Measurements from ENCODE around the gene CTIF.

Gene CTIF

DNA sequence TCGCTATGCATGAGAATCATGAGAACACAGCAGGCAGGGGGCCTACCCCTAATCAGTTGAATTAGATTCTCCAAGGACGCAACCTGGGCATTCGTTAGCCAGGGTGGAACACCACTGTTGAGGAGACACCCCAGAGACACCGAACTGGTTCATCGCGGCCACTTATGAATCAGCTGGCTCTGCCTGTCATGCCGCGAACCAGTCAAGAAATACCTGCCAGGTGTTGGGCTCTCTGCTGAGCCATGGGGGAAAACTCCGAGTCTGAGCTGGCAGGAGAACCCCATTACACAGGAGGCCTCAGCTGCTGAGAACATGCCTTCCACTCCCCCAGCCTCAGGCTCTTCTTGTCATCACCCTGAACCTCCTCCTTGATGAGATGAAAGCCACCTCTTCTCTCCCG, 227.7 kb downstream of the CTIF start:
- DNase-seq (ENCODE audit: low read depth in 1 of 2, low spot score in 1 of 2): no peak

DNA sequence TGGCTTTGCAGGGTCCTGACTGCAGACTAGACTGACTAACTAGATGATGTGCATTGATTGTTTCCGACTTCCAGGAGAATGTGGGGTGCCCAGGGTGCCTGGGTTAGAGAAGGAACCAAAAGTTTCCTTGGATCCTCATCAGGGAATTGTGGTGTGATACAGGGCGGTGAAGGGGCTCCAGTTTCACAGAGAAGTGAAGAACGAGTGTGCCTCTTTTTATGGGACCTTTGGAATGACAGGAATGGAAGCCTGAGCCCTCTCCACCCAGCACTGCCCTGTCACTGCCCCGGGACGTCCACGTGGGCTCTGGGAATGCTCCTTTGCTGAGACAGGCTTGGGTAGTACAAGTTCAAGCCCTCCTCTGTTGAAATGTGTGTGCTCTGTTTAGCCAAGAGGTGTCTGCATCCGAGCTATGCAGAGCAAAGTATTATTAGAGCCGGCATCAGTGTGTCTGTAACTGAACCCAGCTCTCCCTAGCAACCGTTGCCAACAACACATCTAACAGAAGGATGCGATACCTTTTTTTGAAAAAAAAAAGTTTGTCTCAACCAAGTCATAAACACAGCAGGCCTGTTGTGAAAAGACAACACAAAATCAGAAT, 228.4 kb downstream of the CTIF start:
- no peak for DNase-seq (ENCODE audit: low read depth in 1 of 2, low spot score in 1 of 2)

DNA sequence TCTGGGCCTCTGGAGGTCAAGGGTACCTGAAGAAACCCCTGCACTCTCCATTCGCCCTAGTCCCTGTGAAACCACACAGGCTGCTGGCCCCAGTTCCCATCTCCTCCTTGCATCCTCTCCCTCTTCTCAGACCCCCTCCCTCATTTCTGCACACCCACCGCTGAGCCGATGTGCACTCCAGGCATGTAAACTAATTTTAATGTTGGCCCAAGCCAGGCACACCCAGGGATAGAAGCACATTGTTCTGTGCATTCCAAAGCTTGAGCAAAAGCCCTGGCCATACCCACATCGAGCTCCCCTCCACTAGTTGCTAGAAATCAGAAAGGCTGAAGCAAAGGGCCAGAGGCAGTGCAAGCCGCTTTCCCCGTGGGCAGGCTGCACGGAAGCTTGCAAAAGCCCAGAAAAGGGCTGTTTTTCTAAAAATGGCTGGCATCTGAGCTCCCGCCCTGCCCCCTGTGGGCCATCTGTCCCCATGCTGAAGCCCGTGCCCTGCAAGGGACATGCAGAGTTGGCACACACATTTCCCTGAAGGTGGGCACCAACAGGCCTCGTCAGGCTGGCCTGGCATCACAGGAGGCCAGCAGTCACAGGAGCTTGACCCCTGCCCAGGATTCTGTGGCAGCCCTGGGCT, 230.3 kb downstream of the CTIF start:
- DNase-seq (ENCODE audit: low read depth in 1 of 2, low spot score in 1 of 2): no peak

- DNase-seq (ENCODE audit: low read depth in 1 of 2, low spot score in 1 of 2): no peak
Measured at GRCh38 chr18:48770243-48770642, 231.4 kb downstream of the CTIF start.

DNA sequence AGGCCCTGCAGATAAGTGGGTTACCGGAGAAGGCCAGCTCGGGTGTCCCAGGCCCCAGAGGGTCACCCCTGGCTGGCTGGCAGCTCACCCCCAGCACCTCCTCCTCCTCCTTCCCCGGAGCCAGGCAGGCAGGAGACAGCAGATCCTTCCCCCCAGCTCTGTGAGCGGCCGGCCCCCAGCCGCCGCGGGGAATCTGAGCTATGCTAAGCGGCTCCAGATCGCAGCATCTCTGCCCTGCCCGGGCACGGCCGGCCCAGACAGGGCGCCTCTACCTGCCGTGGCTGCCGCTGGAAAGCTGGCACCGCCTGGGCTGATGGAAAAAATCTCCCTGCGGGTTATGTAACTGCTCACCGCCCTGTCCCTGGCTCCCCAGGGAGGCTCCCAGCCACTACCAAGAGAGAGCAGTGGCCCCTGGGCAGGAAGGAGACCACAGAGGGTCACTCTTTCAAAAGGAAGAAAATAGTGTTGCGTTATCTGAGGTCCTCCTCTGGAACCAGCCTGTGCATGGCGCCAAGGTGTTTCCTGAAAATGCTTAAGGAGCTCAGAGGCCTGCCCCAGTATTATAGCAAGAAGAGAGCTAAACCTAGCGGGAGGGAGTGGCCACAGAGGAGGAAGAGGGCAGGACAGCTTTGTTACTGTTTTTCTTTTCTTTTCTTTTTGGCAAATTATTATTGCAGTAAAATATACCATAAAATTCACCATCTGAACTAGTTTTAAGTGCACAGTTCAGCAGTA, 233.0 kb downstream of the CTIF start:
- no peak for DNase-seq (ENCODE audit: low read depth in 1 of 2, low spot score in 1 of 2)

DNA sequence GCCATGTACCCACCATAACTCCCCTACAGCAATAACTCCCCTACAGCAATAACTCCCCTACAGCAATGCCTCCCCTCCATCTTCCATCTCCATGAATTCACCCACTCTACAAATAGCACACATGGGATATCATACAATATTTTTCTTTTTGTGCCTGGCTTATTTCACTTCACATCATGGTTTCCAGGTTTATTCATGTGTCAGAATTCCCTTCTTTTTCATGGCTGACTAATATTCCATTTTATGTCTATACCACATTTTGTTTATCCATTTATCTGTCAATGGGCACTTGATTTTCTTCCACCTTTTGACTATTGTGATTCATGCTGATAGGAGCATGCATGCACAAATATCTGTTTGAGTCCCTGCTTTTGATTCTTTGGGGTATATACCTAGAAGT, 233.6 kb downstream of the CTIF start:
- no peak for DNase-seq (ENCODE audit: low read depth in 1 of 2, low spot score in 1 of 2)

DNA sequence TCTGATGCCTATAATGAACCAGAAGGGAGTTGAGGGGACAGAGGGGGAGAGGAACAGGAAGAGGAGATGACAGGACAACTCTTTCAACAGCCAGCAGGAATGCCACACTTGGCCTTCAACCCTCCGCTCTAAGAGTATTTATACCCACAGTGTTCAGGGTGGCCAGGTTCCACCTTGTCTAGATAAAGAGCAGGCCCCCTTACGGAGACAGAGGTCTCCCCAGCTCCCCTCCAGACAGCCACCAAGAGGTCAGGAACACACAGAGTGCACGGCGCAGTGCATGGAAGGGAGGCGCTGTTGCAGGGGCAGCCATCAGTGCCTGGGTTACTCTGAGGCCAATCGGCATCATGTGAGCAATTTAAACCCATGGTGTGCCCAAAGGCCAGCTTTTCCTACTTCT, 235.0 kb downstream of the CTIF start:
- DNase-seq (ENCODE audit: low read depth in 1 of 2, low spot score in 1 of 2): no peak

- DNase-seq (ENCODE audit: low read depth in 1 of 2, low spot score in 1 of 2): no peak
Measured at GRCh38 chr18:48774941-48775340, 236.1 kb downstream of the CTIF start.

GRCh38 chr18:48775372-48776155, 236.7 kb downstream of the CTIF start:
- DNase-seq (ENCODE audit: low read depth in 1 of 2, low spot score in 1 of 2): no peak

- no peak for DNase-seq (ENCODE audit: low read depth in 1 of 2, low spot score in 1 of 2)
Measured at GRCh38 chr18:48776156-48776555, 237.3 kb downstream of the CTIF start.

GRCh38 chr18:48776641-48777025, 237.8 kb downstream of the CTIF start:
- DNase-seq (ENCODE audit: low read depth in 1 of 2, low spot score in 1 of 2): no peak

- peak; percentile 42 to 57 for DNase-seq (ENCODE audit: low read depth in 1 of 2, low spot score in 1 of 2)
Measured at GRCh38 chr18:48777026-48777743, 238.4 kb downstream of the CTIF start.

DNA sequence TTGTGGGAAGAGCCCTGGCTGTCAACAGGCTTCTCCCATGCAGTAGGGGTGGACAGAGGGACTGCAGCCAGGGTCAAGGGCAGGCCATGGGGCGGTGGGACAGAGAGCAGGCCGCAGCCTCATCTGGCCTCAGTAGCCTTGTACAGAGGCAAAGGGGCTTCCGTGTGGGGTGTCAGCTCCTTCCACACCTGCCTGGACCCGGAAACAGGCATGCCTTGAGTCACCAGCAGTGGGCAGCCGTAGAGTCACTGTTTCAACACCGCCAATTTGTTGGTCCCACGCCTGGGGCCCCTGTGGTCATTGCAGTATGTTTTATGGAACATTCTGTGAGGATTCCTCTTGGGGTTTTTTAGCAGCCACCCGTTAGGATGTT, 238.9 kb downstream of the CTIF start:
- no peak for DNase-seq (ENCODE audit: low read depth in 1 of 2, low spot score in 1 of 2)

DNA sequence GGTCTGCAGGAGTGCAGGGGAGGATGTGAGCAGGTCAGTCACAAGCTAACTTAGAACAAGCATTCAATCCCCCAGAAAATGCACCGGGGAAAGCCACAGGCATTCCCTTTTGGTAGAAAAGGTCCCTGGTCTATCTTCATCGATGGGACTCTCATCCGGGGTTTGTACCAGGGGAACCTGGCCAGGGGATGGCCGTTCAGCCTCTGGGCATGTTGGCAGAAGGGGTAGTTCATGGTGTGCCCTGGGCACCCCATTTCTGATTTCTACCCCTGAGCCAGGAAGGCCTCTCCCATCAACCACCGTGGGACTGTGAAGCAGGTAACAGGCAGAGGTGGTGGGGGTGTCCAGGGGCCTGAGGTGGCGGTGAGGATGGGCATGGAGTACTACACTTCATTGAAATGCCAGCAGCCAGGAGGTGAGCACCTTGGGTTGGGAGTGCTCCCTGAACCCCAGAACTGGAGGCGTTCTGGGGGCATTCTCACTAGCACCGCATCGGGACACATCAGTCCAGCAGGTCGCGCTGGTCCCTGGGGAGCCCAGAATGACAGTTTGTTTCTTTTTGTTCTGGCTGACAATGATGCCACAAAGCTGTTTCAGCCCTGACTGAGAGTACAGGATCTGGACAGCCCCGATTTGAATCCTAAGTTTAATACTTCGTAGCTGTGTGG, 239.6 kb downstream of the CTIF start:
- DNase-seq (ENCODE audit: low read depth in 1 of 2, low spot score in 1 of 2): no peak

- no peak for DNase-seq (ENCODE audit: low read depth in 1 of 2, low spot score in 1 of 2)
Measured at GRCh38 chr18:48779462-48779861, 240.6 kb downstream of the CTIF start.

DNA sequence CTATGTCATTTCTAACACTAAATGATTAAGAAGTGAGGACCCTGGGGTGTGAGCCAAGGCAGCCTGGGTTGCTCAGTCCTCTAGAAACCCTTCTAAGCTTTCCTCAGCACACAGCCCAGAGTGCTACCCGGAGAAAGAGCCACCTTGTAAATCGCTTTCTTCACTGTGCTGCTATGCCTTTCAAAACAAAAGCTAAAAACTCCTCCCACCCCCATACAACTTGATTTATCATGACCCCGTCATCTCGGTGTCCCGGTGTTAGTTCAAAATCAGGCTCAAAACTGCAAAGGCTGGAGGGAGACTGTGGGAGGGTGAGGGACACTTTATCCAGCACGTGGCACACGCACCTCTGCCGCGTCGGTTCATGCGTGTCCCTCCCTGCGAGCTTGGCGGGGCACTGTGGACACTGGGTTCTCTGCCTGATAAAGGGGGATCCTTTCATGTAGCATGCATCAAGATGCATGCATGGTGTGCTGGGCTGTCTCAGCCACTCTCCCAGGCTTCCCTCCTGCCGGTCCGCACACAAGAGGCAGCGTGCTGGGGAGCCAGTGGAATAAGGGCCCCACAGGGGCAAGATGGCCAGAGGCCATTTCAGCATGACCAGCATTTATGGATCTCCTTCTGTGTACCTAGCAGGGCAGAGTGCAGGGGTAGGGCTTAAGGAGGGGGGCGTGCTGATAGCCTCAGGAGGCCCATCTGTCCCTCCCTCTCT, 241.5 kb downstream of the CTIF start:
- no peak for DNase-seq (ENCODE audit: low read depth in 1 of 2, low spot score in 1 of 2)

DNA sequence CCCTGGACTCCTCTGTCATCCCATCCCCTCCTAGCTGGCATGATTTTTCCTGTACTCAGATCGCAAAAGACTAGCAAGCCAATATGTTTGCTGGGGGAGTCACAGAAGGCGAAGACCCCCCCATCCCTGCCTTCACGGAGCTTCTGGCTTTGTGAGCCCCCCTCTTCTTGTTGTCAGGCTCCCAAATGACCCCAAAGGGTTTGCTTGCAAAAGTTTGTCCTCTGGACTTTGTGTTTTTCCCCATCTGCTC, 242.0 kb downstream of the CTIF start:
- DNase-seq (ENCODE audit: low read depth in 1 of 2, low spot score in 1 of 2): no peak

GRCh38 chr18:48781163-48781987, 242.5 kb downstream of the CTIF start:
- no peak for DNase-seq (ENCODE audit: low read depth in 1 of 2, low spot score in 1 of 2)

GRCh38 chr18:48781988-48782363, 243.1 kb downstream of the CTIF start:
- no peak for DNase-seq (ENCODE audit: low read depth in 1 of 2, low spot score in 1 of 2)
